ENCODE measurements around the gene ACAT2. TPM values are rescaled to one million over a fixed set of nuclear protein-coding genes. Genes with fewer than 3 reads are reported as not detected.
"Not testable (repeated sequence)": the region's sequence is repeated elsewhere in the genome, so short reads cannot be mapped to it uniquely, and the experiment has no call there.

The ACAT2 gene
- total RNA-seq, 1 donor from 2014 or later, result 5.2 TPM

GRCh38 chr6:159817951-159818739, 56.3 kb downstream of the ACAT2 start:
- no peak overlapping the region for H3K27ac ChIP-seq (ENCODE audit: low read depth, low read length)
- H3K27me3 ChIP-seq (ENCODE audit: control insufficient read depth in 3 of 3, insufficient read depth in 3 of 3, low read length in 3 of 3), result peaks cover 0 to 5% (median 0%) of the 10 kb centered on the region in 3 donors
- no peaks in the 10 kb centered on the region for H3K36me3 ChIP-seq (ENCODE audit: control insufficient read depth in 3 of 3, insufficient read depth in 3 of 3, low read length in 3 of 3)

DNA sequence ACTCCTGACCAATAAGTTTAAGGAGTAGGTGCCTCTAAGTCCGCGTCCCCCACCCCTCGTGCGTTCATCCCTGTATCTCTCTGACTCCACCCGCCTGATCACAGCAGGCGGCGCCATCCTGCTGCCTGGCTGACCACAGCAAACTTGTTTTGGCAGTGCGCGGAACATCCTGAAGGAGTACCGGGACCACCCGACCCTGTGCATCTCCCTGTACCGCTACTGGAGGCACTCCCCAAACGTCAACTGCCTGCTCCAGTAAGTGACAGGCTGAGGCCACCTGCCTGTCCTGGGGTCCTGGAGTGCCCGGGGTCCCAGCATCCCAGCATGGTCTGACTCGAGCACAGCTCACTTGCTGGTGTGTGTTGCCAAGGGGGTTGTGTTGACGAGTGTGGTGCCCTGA, 57.3 kb downstream of the ACAT2 start:
- H3K4me3 ChIP-seq (ENCODE audit: low read length in 3 of 3), result no peak overlapping the region
- no peaks in the 10 kb centered on the region for H3K36me3 ChIP-seq (ENCODE audit: control insufficient read depth in 3 of 3, insufficient read depth in 3 of 3, low read length in 3 of 3)
- peaks cover 0 to 5% (median 0%) of the 10 kb centered on the region in 3 donors for H3K27me3 ChIP-seq (ENCODE audit: control insufficient read depth in 3 of 3, insufficient read depth in 3 of 3, low read length in 3 of 3)
- H3K9ac ChIP-seq (ENCODE audit: low read depth in 1 of 3, low read length in 3 of 3), result no peak overlapping the region
- no peak overlapping the region for H3K27ac ChIP-seq (ENCODE audit: low read depth, low read length)
- no peaks in the 10 kb centered on the region for H3K4me1 ChIP-seq (ENCODE audit: control insufficient read depth in 3 of 3, insufficient read depth in 3 of 3, low read length in 3 of 3)
- no peaks in the 10 kb centered on the region for H3K9me3 ChIP-seq (ENCODE audit: control insufficient read depth in 3 of 3, low read length in 3 of 3)

More at GRCh38 chr6:159817951-159818739, 56.3 kb downstream of the ACAT2 start:
- Histone ChIP-seq H3K9ac (ENCODE audit: low read depth in 1 of 3, low read length in 3 of 3) (no peak overlapping the region), H3K9me3 (ENCODE audit: control insufficient read depth in 3 of 3, low read length in 3 of 3) (no peaks in the 10 kb centered on the region), H3K4me1 (ENCODE audit: control insufficient read depth in 3 of 3, insufficient read depth in 3 of 3, low read length in 3 of 3) (no peaks in the 10 kb centered on the region), H3K4me3 (ENCODE audit: low read length in 3 of 3) (no peak overlapping the region)

DNA sequence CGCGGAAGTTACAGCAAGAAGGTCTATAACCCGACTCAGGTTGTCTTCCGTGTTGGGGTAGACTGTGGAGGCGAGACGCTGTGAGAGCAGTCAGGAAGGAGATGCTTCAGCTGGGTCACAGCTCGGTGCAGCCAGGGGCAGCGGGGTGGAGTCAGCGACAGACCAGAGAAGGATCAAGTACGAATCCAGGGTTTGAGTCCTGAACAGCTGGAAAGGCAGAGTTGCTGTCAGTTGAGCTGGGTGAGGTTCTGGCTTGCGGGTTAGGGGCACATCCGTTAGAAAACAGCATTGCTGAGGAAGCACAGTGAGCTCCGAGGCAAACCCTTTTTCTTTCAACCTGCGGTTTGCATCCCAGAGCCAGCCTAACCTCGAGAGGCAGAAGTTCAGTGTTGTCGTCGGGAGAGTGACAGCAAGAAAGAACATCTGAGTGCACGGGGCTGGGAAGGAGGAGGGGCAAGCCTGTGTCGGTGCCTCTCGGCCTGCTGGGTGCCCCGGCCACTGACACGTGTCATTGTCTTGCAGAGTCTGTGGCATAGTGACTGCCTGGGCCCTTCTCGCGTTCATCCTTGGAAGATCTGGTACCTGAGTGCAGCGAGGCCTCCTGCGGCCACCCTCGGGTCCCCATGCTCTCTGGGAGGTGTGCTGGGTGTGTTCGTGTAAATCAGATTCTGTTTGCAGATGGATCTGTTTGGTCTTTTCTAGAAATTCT, 58.2 kb downstream of the ACAT2 start:
- no peak overlapping the region for H3K27ac ChIP-seq (ENCODE audit: low read depth, low read length)
- no peak overlapping the region for H3K4me3 ChIP-seq (ENCODE audit: low read length in 3 of 3)

DNA sequence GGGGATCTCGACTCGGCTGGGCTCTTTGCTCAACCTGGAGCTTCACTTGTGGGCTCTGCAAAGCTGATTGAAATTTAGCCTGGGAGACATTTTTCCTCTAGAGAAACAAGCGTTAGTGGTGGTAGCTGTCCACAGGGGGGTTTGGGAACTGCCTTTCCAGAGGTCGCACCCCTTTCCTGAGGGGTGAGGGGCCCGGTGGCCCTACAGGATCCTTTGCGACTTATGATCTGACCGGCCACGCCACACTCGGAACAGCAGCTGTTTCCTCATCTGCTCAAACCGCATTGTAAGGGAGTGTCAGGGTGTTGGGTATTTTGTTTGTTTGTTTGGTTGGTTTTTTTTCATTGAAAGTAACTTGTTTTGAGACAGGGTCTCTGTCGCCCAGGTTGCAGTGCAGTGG, 59.3 kb downstream of the ACAT2 start:
- peaks cover 0 to 5% (median 0%) of the 10 kb centered on the region in 3 donors for H3K27me3 ChIP-seq (ENCODE audit: control insufficient read depth in 3 of 3, insufficient read depth in 3 of 3, low read length in 3 of 3)
- no peak overlapping the region for H3K27ac ChIP-seq (ENCODE audit: low read depth, low read length)

More for the DNA sequence above, 58.2 kb downstream of the ACAT2 start:
- Histone ChIP-seq H3K9ac (ENCODE audit: low read depth in 1 of 3, low read length in 3 of 3) (no peak overlapping the region), H3K4me1 (ENCODE audit: control insufficient read depth in 3 of 3, insufficient read depth in 3 of 3, low read length in 3 of 3) (no peaks in the 10 kb centered on the region), H3K27me3 (ENCODE audit: control insufficient read depth in 3 of 3, insufficient read depth in 3 of 3, low read length in 3 of 3) (peaks cover 0 to 5% (median 0%) of the 10 kb centered on the region in 3 donors), H3K36me3 (ENCODE audit: control insufficient read depth in 3 of 3, insufficient read depth in 3 of 3, low read length in 3 of 3) (no peaks in the 10 kb centered on the region), H3K9me3 (ENCODE audit: control insufficient read depth in 3 of 3, low read length in 3 of 3) (no peaks in the 10 kb centered on the region)

DNA sequence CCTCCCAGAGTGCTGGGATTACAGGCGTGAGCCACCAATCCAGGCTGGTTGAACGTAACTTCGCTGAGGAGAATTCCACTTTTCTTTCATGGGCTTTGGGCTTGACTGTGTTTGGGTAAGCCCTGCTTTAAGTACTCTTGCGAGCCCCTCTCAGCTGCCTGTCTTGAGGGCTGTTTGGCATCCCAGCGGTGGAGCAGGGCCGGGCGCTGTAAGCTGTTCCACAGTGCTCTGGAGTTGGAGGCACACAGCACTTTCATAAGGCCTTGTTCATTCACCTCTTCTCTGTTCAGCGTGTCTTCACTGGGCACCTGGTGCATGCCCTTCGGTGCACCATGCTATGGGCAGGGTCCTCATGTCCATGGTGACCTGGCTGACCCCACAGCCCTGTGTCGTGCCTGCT, 59.9 kb downstream of the ACAT2 start:
- H3K9me3 ChIP-seq (ENCODE audit: control insufficient read depth in 3 of 3, low read length in 3 of 3), result no peaks in the 10 kb centered on the region
- H3K27me3 ChIP-seq (ENCODE audit: control insufficient read depth in 3 of 3, insufficient read depth in 3 of 3, low read length in 3 of 3), result peaks cover 0 to 5% (median 0%) of the 10 kb centered on the region in 3 donors
- peaks cover 1 to 7% (median 2%) of the 10 kb centered on the region in 3 donors for H3K4me1 ChIP-seq (ENCODE audit: control insufficient read depth in 3 of 3, insufficient read depth in 3 of 3, low read length in 3 of 3)
- H3K27ac ChIP-seq (ENCODE audit: low read depth, low read length), result no peak overlapping the region
- no peak overlapping the region for H3K9ac ChIP-seq (ENCODE audit: low read depth in 1 of 3, low read length in 3 of 3)
- no peak overlapping the region for H3K4me3 ChIP-seq (ENCODE audit: low read length in 3 of 3)
- H3K36me3 ChIP-seq (ENCODE audit: control insufficient read depth in 3 of 3, insufficient read depth in 3 of 3, low read length in 3 of 3), result no peaks in the 10 kb centered on the region

More for the DNA sequence above, 59.3 kb downstream of the ACAT2 start:
- Histone ChIP-seq H3K9me3 (ENCODE audit: control insufficient read depth in 3 of 3, low read length in 3 of 3) (no peaks in the 10 kb centered on the region), H3K9ac (ENCODE audit: low read depth in 1 of 3, low read length in 3 of 3) (no peak overlapping the region), H3K36me3 (ENCODE audit: control insufficient read depth in 3 of 3, insufficient read depth in 3 of 3, low read length in 3 of 3) (no peaks in the 10 kb centered on the region), H3K4me1 (ENCODE audit: control insufficient read depth in 3 of 3, insufficient read depth in 3 of 3, low read length in 3 of 3) (peaks cover 0 to 1% (median 0%) of the 10 kb centered on the region in 3 donors), H3K4me3 (ENCODE audit: low read length in 3 of 3) (no peak overlapping the region)

- H3K4me3 ChIP-seq (ENCODE audit: low read length in 3 of 3), result no peak overlapping the region
- H3K36me3 ChIP-seq (ENCODE audit: control insufficient read depth in 3 of 3, insufficient read depth in 3 of 3, low read length in 3 of 3), result no peaks in the 10 kb centered on the region
- H3K4me1 ChIP-seq (ENCODE audit: control insufficient read depth in 3 of 3, insufficient read depth in 3 of 3, low read length in 3 of 3), result peaks cover 7 to 15% (median 11%) of the 10 kb centered on the region in 3 donors
- H3K27me3 ChIP-seq (ENCODE audit: control insufficient read depth in 3 of 3, insufficient read depth in 3 of 3, low read length in 3 of 3), result peaks cover 0 to 5% (median 0%) of the 10 kb centered on the region in 3 donors
- no peaks in the 10 kb centered on the region for H3K9me3 ChIP-seq (ENCODE audit: control insufficient read depth in 3 of 3, low read length in 3 of 3)
- H3K27ac ChIP-seq (ENCODE audit: low read depth, low read length), result no peak overlapping the region
- no peak overlapping the region for H3K9ac ChIP-seq (ENCODE audit: low read depth in 1 of 3, low read length in 3 of 3)
Measured at GRCh38 chr6:159823953-159824352, 62.1 kb downstream of the ACAT2 start.

DNA sequence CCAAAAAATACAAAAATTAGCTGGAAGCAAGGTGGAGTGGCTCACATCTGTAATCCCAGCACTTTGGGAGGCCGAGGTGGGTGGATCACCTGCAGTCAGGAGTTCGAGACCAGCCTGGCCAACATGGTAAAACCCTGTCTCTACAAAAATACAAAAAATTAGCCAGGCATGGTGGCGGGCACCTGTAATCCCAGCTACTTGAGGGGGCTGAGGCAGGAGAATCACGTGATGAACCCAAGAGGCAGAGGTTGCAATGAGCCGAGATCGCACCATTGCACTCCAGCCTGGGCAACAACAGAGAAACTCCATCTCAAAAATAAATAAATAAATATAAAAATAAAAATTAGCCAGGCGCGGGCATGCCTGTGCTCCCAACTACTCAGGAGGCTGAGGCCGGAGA, 62.8 kb downstream of the ACAT2 start:
- H3K36me3 ChIP-seq (ENCODE audit: control insufficient read depth in 3 of 3, insufficient read depth in 3 of 3, low read length in 3 of 3); H3K27ac ChIP-seq (ENCODE audit: low read depth, low read length); H3K9ac ChIP-seq (ENCODE audit: low read depth in 1 of 3, low read length in 3 of 3); H3K4me3 ChIP-seq (ENCODE audit: low read length in 3 of 3); H3K9me3 ChIP-seq (ENCODE audit: control insufficient read depth in 3 of 3, low read length in 3 of 3); H3K27me3 ChIP-seq (ENCODE audit: control insufficient read depth in 3 of 3, insufficient read depth in 3 of 3, low read length in 3 of 3): not testable (repeated sequence)
- peaks cover 7 to 15% (median 11%) of the 10 kb centered on the region in 3 donors for H3K4me1 ChIP-seq (ENCODE audit: control insufficient read depth in 3 of 3, insufficient read depth in 3 of 3, low read length in 3 of 3)

DNA sequence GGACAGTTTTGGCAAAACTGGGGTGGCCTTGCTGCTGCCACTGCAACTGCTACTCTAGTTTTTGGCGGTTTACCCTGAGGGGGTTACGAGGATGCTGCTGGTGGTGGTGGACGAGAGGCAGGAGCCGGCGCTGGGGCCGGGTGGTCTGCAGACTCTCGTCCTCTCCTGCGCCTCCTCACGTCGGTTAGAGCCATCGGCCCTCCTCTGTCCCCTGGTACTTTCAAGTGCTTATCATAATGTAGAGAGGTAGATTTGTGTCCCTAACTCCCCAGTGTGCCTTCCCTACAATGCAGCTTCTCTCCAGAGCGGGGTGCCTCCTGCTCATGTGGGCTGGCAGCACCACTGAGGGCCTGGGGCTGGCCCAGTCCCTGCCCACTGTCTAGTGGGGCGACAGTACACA, 64.2 kb downstream of the ACAT2 start:
- H3K4me1 ChIP-seq (ENCODE audit: control insufficient read depth in 3 of 3, insufficient read depth in 3 of 3, low read length in 3 of 3), result peaks cover 7 to 17% (median 11%) of the 10 kb centered on the region in 3 donors
- H3K4me3 ChIP-seq (ENCODE audit: low read length in 3 of 3), result no peak overlapping the region
- no peaks in the 10 kb centered on the region for H3K36me3 ChIP-seq (ENCODE audit: control insufficient read depth in 3 of 3, insufficient read depth in 3 of 3, low read length in 3 of 3)
- H3K9ac ChIP-seq (ENCODE audit: low read depth in 1 of 3, low read length in 3 of 3), result no peak overlapping the region
- no peak overlapping the region for H3K27ac ChIP-seq (ENCODE audit: low read depth, low read length)
- H3K9me3 ChIP-seq (ENCODE audit: control insufficient read depth in 3 of 3, low read length in 3 of 3), result no peaks in the 10 kb centered on the region
- H3K27me3 ChIP-seq (ENCODE audit: control insufficient read depth in 3 of 3, insufficient read depth in 3 of 3, low read length in 3 of 3), result peaks cover 0 to 6% (median 0%) of the 10 kb centered on the region in 3 donors

DNA sequence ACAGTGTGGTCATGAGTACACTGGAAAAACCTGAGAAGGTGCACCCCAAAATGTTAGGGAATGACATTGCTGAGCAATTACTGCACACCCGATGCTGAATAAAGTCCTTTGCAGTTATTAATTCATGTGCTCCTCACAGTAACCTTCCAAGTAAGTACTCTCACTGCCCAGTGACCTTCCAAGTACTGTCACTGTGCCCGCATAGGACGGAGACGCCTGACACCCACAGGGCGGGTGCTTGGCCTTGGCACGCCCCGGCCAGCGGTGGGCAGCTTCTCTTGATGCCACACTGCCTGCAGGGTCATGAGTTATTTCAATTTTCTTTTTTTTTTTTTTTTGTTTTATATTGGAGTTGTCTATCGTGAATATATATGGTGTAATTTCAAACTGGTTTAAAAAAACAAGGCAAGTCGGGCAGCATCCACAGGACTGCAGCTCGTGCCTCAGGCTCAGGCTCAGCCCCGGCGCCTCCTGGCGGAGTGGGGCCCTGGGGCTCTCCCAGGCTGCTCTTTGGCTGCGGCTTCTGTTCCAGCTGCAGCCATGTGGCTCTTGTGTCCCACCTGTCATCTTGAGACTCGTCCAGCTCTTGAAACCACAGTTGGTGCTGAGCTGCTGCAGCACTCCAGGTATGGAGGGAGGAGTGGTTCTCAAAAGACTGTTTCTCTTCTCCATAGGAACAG, 65.3 kb downstream of the ACAT2 start:
- H3K27ac ChIP-seq (ENCODE audit: low read depth, low read length), result no peak overlapping the region
- peak overlapping the region; percentile 5 to 43 (median 25) for H3K9ac ChIP-seq (ENCODE audit: low read depth in 1 of 3, low read length in 3 of 3)
- no peaks in the 10 kb centered on the region for H3K36me3 ChIP-seq (ENCODE audit: control insufficient read depth in 3 of 3, insufficient read depth in 3 of 3, low read length in 3 of 3)
- H3K4me1 ChIP-seq (ENCODE audit: control insufficient read depth in 3 of 3, insufficient read depth in 3 of 3, low read length in 3 of 3), result peaks cover 7 to 22% (median 13%) of the 10 kb centered on the region in 3 donors
- peak overlapping the region in 1 of 3 donors; percentile 23 for H3K4me3 ChIP-seq (ENCODE audit: low read length in 3 of 3)
- H3K9me3 ChIP-seq (ENCODE audit: control insufficient read depth in 3 of 3, low read length in 3 of 3), result no peaks in the 10 kb centered on the region
- H3K27me3 ChIP-seq (ENCODE audit: control insufficient read depth in 3 of 3, insufficient read depth in 3 of 3, low read length in 3 of 3), result peaks cover 0 to 6% (median 0%) of the 10 kb centered on the region in 3 donors
